GM19395 (cell line): ENCODE data around the gene BAG5.
"Not testable (repeated sequence)": the region's sequence is repeated elsewhere in the genome, so short reads cannot be mapped to it uniquely, and the experiment has no call there.

Experiments used
- ATAC-seq: cut with Tn5 transposase; IDR thresholded peaks from one replicate; pipeline ENCODE4 v1.9.1; 2021; ENCODE audit warnings: mild to moderate bottlenecking, moderate library complexity; ENCODE audit not compliant: unreplicated experiment

The BAG5 gene

DNA sequence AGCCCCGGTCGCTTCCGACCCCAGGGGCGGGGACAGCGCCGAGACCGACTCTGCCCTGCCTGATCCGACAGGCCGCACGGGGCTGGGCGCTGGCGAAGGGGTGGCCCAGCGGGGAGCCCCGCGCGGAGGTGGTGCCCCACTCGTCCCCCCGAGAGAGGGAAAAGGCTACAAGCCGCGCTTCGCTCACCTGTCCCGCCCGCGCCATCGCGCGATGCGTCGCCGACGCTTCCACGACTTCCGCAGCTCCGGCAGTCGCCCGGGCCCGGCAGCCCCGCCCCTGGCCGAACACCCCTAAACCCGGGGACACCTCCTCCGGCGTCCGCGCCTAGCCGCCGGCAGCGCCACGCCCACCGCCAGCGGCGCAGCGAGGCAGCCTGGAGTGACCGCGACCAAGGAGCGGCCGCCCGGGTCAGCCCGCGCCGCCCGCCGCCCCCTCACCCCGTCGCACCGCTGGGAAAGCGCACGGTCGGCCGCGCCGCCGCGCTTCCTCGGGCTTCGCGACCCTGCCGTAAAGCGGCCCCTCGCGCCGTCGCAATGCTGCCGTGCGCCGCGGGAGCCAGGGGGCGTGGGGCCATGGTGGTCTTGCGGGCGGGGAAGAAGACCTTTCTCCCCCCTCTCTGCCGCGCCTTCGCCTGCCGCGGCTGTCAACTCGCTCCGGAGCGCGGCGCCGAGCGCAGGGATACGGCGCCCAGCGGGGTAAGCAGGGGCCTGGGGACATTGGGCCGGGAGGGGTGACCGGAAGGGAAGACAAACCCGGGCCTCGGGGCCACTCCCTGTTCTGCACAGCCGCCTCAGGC lies at the start of gene BAG5, which contains the start of gene COA8:
Gene BAG5, minus strand, starts transcription at position 229 of the 797 bp plus-strand sequence. CDS start 1,493 bp downstream, outside the sequence.
Gene COA8, plus strand, starts transcription at position 532 of the 797 bp plus-strand sequence. Its CDS starts 42 bp downstream, at position 574.
- ATAC-seq = peak; percentile 66

DNA sequence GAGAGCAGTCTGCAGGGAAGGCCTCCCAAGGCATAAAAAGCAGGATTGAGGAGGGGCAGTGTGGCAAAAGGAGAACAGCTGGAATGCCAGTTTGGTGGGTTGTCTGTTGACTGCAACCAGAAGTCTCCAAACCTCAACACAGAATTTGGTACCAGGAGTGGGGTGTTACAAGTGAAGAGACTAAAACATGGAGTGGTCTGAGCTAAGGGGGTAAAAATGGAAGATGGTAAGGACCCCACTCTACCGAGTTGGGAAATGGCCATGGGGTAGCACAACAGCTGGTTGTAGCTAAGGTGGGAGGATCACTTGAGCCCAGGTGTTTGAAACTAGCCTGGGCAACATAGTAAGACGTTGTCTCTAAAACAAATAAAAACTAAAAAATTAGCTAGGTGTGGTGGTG lies 48.8 kb upstream of the BAG5 start:
- ATAC-seq = no peak

DNA sequence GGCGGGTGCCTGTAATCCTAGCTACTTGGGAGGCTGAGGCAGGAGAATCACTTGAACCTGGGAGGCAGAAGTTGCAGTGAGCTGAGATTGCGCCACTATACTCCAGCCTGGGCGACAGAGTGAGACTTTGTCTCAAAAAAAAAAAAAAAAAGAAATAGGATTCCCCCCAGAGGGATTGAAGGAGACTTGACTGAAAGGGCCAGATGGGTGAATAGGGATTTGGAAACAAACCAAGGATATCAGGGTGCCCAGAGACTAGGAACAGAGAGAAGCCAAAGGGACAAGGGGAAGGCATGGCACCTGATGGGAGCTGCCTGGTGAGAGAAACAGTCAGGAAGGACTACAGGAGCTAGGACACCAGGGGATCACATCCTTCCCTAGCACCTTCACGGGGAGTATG lies 46.6 kb upstream of the BAG5 start:
- ATAC-seq = not testable (repeated sequence)

DNA sequence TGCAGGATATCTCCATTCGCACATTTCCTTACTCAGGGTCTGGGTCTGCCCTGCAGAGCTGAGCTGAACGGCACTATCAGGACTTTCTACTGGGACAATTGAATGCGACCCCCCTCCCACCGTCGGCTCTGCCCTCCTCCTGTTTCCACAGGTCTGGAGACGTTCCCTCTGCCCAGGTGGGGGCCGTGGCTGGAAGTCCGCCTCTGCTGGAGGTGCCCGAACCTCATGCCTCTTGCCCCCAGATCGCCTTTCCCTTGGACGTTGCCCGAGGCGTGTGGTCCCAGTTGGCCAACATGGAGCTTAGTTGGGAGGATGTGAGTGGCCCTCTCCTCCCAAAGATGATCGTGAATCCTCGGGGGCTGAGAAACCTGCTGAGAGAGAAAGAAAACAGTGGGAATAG lies 45.4 kb upstream of the BAG5 start:
- ATAC-seq = peak; percentile 12

GRCh38 chr14:103606963-103607668 lies 44.7 kb upstream of the BAG5 start:
- ATAC-seq = peak; percentile 77

- no peak for ATAC-seq
These were observed 42.2 kb upstream of the BAG5 start for GRCh38 chr14:103604620-103605019.

GRCh38 chr14:103600503-103600902 lies 38.0 kb upstream of the BAG5 start:
- ATAC-seq = no peak

DNA sequence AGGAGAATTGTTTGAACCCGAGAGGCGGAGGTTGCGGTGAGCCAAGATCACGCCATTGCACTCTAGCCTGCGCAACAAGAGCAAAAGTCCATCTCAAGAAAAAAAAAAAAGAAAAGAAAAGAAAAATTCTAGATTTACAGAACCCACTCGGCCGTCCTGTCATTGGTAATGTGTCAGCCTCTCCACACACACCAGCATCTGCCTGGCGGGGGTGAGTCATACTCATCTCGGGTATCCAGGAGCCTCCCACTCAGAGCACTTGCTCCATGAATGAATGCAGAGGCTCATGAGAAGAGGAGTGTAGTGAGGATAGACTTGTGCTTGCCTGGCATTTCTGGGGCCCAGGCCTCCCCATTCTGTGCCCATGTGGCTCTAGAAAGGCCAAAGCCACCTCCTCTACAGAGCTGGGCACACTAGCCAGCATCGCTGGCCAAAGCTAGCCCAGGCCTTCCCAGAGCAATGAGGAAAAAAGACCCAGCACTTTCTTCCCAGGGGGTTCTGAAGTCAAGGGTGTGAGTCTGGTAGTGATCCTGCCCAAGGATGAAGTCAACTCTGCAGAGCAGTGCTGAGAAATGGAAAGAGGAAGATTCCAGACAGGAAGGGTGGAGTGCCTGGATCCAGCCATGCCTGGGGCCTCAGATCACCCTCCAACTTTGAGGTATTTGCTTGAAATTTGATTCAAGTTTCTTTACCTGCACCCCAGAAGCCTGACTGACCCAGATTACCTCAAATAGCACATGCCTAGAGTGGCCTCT lies 35.3 kb upstream of the BAG5 start:
- ATAC-seq = no peak

- ATAC-seq = no peak
These were observed 31.8 kb upstream of the BAG5 start for GRCh38 chr14:103594265-103594664.

- peak; percentile 97 for ATAC-seq
These were observed 31.1 kb upstream of the BAG5 start for GRCh38 chr14:103593577-103593976.

- no peak for ATAC-seq
These were observed 22.0 kb upstream of the BAG5 start for GRCh38 chr14:103584326-103584915.

GRCh38 chr14:103581954-103582703 lies 19.7 kb upstream of the BAG5 start:
- no peak for ATAC-seq

DNA sequence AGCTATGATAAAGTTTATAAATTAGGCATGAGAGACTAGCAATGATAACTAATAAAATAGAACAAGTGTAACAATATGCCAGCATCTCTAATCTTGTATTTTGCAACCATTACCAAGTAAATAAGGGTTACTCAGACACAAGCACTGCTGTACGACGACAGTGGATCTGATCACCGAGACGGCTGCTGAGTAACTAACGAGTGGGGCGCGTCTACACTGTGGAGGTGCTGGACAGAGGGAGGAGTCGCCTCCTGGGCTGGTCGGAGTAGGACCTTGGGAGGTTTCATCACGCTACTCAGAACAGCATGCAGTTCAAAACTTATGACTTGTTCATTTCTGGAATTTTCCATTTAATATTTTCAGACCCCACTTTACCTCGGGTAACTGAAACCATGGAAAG lies 18.7 kb upstream of the BAG5 start:
- no peak for ATAC-seq

- ATAC-seq = no peak
These were observed 16.1 kb upstream of the BAG5 start for GRCh38 chr14:103578401-103579075.

DNA sequence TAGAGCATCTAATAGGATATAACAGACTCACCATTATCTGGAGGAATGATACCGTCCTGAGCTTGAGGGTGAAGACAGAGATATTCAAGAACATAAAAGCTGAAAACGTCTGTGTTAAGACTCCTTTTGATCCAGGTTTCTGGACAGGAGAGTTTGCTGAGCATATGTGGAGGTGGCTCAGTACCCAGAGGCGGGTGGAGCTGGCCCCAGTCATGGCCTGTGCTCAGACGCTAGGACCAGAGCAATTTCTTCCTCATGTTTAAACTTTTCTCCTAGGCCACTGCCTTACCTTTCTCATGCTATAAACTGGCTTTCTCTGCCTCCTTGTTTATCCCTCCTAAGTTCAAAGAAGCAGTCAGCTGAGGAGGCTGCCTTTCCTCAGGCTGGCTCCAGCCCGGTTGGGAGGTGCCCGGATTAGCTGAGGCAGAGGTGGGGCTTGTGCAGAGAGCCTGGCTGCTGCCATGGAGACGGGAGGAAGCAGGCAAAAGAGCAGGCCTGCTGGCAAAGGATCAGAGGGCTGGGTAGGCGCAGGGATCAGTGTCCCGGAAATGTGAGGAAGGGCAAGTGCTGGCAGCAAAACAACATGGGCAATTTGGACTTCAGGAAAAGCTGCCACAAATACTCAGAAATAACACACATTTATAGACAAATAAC lies 14.0 kb upstream of the BAG5 start:
- ATAC-seq = no peak

DNA sequence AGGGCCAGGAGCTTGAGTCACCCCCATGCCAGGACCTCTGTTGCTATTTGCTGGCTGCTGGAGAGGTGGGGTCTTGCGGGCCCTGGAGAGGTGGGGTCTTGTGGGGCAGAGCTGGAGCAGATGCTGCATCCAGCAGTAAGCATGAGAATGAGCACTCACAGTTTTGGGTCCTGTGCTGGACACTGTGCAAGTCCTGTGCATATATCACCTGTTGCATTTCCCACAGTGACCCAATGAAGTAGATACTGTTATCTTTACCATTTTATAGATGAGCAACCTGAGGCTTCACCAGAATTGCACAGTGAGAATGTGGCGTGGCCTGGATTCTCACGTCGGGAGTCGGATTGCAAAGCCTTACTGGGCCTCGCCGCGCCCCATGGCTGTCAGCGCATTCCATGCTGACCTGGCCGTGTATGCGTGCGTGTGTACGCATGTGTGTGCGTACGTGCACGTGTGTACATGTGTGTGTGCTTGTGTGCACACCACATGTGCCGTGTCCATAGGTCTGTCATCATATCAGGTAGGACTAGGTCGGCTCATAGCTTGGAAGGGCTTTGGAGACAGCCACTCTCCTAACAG lies 12.3 kb upstream of the BAG5 start:
- no peak for ATAC-seq

- no peak for ATAC-seq
These were observed 11.6 kb upstream of the BAG5 start for GRCh38 chr14:103574104-103574503.

- ATAC-seq = no peak
These were observed 7.0 kb upstream of the BAG5 start for GRCh38 chr14:103569408-103569807.

DNA sequence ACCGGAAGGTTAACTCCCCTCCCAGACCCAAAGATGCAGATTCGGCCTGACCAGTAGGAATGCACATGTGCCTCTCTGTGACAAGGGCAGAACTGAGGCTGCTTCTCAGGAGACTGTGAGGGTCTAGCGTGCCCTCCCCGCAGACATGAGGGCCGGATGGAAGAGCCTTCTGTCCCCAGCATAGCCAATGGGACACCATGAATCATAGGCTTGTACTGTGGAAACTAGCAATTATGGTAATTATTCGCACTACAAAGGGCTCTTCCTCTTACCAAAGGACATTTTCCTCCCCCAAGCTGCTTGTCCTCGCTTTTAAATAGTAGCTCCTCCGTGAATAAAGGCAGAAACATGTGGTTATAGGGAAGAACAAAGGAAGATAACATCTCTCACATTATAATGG lies 6.5 kb upstream of the BAG5 start:
- no peak for ATAC-seq
